AG09309 (cell line): ENCODE data around the gene TBC1D22A.

ENCODE experiments used
- DNase-seq: peaks from one replicate; pipeline ENCODE4 v3.0.0-alpha.2; 2010; ENCODE audit warnings: low read depth
- H3K4me3 ChIP-seq: 2 replicates; pipeline ENCODE4 v1.5.1; 2011; ENCODE audit warnings: mild to moderate bottlenecking, low read depth, low read length, moderate library complexity; ENCODE audit not compliant: control insufficient read depth
- TF ChIP-seq, protein P1 (sequence below): IDR thresholded peaks from 2 replicates; pipeline ENCODE4 v1.5.1; 2011; ENCODE audit warnings: mild to moderate bottlenecking, low read depth, low read length, inconsistent platforms; ENCODE audit not compliant: insufficient read depth, control insufficient read depth; ENCODE audit errors: missing control alignments

The TBC1D22A gene

DNA sequence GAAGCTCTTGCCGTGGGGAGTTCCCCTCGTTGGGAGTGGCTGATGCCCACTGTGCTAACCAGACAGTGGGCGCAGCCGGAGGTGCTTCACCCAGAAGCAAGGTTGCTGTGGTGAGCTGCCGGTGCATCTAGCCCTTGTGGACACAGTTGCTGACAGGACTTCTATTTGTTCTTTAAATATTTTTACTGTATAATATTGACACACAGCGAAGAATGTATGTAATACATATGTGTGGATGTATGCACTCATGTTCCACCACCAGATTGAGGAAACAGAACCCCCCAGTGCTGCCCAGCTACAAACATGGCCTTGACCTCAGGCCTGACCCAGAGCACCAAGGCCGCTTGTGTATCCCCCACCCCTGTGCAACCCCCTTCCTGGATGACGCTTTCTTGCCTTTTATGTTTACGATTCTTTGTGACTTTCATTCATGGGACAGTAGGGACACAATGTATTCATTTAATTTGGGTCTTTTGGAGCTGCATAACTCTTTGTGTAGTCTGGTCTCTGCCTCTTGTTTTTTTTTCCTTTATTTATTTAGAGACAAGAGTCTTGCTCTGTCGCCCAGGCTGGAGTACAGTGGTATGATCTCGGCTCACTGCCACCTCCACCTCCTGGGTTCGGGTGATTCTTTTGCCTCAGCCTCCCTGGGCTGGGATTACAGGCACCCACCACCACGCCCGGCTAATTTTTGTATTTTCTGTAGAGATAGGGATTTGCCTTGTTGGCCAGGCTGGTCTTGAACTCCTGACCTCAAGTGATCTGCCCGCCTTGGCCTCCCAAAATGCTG lies 132.6 kb downstream of the TBC1D22A start:
- H3K4me3 ChIP-seq = no peak overlapping the region
- no peak for DNase-seq
- TF ChIP-seq, protein P1, sequence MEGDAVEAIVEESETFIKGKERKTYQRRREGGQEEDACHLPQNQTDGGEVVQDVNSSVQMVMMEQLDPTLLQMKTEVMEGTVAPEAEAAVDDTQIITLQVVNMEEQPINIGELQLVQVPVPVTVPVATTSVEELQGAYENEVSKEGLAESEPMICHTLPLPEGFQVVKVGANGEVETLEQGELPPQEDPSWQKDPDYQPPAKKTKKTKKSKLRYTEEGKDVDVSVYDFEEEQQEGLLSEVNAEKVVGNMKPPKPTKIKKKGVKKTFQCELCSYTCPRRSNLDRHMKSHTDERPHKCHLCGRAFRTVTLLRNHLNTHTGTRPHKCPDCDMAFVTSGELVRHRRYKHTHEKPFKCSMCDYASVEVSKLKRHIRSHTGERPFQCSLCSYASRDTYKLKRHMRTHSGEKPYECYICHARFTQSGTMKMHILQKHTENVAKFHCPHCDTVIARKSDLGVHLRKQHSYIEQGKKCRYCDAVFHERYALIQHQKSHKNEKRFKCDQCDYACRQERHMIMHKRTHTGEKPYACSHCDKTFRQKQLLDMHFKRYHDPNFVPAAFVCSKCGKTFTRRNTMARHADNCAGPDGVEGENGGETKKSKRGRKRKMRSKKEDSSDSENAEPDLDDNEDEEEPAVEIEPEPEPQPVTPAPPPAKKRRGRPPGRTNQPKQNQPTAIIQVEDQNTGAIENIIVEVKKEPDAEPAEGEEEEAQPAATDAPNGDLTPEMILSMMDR = no peak

DNA sequence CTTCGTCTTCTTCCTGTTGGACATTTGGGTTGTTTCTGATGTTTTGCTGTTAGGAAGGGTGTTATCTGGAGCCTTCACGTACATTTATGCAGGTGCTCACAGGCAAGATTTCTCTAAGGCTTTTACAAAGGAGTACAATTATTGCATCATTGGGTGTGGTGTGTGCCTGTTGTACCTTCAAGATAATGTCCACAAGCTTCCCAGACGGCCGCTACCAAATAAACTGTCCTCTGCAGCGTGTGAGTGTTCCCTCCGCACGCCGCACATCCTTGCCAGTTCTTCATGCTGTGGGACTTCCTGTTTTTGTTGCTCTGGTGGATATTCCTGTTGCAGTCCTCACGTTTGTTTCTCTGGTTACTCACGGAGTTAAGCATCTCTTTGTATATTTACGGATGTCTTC lies 133.3 kb downstream of the TBC1D22A start:
- DNase-seq = no peak
- TF ChIP-seq, protein P1 = no peak
- H3K4me3 ChIP-seq = no peak overlapping the region

DNA sequence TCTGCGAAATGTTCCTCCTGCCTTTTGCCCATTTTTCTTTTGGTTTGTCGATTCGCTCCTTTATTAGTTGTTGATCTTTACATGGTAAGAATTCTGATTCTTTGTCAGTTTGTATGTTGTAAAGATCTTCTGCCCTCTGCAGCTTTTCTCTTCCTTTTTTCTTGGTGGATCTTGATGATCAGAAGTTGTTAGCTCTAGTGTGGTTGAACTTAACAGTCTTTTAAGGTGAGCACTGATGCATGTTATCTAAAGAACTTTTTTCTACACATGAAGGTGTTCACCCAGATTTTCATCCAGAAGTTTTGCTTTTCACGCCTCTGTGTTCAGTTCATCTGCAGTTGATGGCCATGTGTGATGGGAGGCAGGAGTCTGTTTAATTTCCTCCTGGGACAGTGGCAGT lies 133.7 kb downstream of the TBC1D22A start:
- no peak for DNase-seq
- TF ChIP-seq, protein P1 = no peak
- no peak overlapping the region for H3K4me3 ChIP-seq

DNA sequence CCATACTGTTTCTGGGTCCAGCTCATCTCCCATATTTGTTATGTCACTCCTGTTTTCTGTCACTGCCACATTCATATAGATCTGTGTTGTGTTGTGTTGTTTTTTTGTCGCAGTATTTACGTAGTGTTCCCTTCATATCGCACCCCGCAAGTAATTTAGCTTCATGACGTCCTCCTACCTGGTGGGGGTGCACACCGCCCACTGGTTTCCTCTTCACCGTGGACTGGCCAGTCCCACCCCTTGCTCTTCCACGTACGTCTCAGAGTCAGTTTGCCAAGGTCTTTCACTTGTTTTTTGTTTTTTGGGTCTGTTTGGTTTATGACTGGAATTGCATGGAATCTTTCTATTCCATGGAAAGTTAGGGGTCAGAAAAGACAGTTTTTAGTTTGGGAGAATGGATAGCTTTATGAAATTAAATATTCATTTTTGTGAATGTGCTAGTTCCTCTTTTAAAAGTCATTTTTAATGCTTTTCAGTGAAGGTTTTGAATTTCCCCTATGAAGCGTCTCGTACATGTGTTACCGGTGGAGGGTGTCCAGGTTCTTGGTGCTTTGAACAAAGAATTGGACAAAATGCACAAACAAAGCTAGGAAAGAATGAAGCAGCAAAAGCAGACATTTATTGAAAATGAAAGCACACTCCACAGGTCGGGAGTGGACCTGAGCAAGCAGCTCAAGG lies 134.3 kb downstream of the TBC1D22A start:
- TF ChIP-seq, protein P1 = no peak
- DNase-seq = no peak
- no peak overlapping the region for H3K4me3 ChIP-seq

DNA sequence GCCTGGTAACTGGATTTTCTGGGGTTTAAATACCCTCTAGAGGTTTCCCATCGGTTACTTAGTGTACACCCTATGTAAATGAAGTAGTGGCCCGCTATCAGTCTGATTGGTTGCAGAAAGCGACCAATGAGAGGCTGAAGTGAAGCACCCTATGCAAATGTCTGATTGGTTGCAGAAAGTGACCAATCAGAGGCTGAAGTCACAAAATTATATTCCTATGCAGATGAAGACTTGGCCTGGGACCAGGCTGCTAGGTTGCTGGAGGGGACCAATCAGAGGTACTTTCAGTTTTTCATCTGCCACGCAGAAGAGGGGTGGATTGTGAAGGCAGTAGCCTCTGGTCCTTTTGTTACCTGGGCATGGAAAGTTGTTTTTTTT lies 134.8 kb downstream of the TBC1D22A start:
- DNase-seq = no peak
- TF ChIP-seq, protein P1 = no peak
- no peak overlapping the region for H3K4me3 ChIP-seq

DNA sequence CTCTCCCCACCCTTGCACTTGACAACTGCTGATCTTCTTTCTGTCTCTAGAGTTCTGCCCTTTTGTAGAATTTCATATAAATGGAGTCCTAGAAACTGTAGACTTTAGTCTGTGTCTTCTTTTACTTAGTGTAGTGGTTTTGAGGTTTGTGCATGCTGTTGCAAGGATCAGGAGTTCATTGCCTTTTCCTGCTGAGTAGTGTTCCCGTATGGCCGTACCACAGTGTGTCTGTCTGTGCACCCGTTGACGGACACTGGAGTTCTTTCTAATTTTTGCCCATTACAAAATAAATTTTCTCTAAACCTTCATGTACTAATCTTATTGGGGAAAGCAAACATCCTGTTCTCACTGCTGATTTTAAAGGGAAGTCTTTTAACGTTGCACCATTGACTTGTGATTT lies 138.1 kb downstream of the TBC1D22A start:
- TF ChIP-seq, protein P1 = no peak
- H3K4me3 ChIP-seq = no peak overlapping the region
- DNase-seq = no peak
